ENCODE data around the gene SCGB1A1. TPM values are rescaled to one million over a fixed set of nuclear protein-coding genes. Genes with fewer than 3 reads are reported as not detected.

The SCGB1A1 gene
- total and polyA plus RNA-seq, 11 donors: not detected

DNA sequence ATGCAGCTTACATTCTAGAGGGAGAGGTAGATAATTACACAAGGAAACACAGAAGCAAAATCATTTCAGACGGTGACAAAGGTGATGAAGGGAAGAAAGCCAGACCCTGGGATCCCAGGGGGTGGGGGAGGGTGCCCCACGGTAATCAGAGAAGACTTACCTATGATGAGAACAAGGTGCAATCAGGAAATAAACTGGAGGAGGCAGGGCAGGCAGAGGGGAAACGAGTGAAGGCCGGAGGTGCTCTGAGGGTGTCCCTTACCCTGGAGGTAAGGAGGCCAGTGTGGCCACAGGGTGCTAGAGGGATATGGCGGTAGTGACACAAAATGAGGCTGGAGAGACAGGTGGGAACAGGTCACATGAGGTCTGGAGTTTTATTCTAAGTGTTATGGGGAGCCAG, 13.9 kb upstream of the SCGB1A1 start:
- peaks cover 0 to 39% (median 30%) of the 10 kb centered on the region in 12 donors for H3K4me1 ChIP-seq
- H3K27me3 ChIP-seq: no peaks in the 10 kb centered on the region
- no peak overlapping the region for H3K4me3 ChIP-seq
- DNase-seq (no peak), ATAC-seq (no peak)
- TF ChIP-seq POLR2A (IDR thresholded peaks at IDR 0.05): no peak
- TF ChIP-seq, protein P1, sequence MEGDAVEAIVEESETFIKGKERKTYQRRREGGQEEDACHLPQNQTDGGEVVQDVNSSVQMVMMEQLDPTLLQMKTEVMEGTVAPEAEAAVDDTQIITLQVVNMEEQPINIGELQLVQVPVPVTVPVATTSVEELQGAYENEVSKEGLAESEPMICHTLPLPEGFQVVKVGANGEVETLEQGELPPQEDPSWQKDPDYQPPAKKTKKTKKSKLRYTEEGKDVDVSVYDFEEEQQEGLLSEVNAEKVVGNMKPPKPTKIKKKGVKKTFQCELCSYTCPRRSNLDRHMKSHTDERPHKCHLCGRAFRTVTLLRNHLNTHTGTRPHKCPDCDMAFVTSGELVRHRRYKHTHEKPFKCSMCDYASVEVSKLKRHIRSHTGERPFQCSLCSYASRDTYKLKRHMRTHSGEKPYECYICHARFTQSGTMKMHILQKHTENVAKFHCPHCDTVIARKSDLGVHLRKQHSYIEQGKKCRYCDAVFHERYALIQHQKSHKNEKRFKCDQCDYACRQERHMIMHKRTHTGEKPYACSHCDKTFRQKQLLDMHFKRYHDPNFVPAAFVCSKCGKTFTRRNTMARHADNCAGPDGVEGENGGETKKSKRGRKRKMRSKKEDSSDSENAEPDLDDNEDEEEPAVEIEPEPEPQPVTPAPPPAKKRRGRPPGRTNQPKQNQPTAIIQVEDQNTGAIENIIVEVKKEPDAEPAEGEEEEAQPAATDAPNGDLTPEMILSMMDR (IDR thresholded peaks at IDR 0.05): no peak
- H3K36me3 ChIP-seq: no peaks in the 10 kb centered on the region
- 75 to 88% (median 83%) methylated on average over 5 of the region's 5 CpGs for WGBS, 4 donors
- no peak overlapping the region for H3K27ac ChIP-seq
- no peaks in the 10 kb centered on the region for H3K9me3 ChIP-seq
- intact Hi-C loops (cut with DNase I): no loop called here

DNA sequence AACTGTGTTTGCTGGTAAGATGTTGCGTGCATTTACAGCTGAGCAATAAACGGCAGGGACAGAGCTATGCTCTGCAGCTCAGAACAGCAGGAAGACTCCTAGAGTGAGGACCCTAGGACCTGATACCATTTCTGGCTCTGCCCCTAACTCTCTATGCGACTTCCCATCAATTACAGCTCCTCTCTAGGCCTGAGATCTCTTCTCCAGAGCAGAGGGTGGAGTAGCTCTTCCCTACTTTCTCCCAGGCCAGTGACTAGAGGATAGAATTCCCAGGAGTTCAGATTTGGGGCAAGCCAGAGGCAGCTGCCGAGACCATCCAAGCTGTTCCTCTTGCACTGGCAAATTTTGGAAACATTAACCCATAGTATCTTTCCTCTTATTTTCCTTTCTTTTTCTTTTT, 12.8 kb upstream of the SCGB1A1 start:
- Histone ChIP-seq H3K27ac (no peak overlapping the region), H3K36me3 (no peaks in the 10 kb centered on the region), H3K4me1 (peaks cover 0 to 28% (median 18%) of the 10 kb centered on the region in 12 donors), H3K27me3 (no peaks in the 10 kb centered on the region), H3K9me3 (no peaks in the 10 kb centered on the region), H3K4me3 (no peak overlapping the region)
- intact Hi-C loops (cut with DNase I): no loop called here
- ATAC-seq: no peak
- no peak for DNase-seq
- WGBS, 4 donors: 50 to 68% (median 61%) methylated on average over 4 of the region's 4 CpGs
- TF ChIP-seq, protein P1 (IDR thresholded peaks at IDR 0.05): no peak
- TF ChIP-seq POLR2A (IDR thresholded peaks at IDR 0.05): no peak

DNA sequence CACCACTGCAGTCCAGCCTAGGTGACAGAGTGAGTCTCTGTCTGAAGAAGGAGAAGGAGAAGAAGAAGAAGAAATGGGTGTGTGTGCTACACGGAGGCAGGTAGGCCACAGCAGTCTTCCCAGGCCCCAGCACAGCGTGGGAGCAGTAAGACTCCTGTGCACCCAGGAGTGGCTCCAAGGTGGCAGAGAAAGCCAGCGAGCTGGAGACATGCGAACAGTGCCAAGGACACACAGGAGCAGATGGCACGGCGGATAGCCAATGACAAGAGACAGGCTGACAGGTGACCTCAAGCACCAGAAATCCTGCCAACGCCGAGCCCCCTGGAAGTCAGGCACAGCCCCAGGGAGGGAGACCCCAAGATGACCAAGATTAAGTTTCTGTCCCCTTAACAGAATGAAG, 9.0 kb upstream of the SCGB1A1 start:
- no peak for TF ChIP-seq POLR2A (IDR thresholded peaks at IDR 0.05)
- TF ChIP-seq, protein P1 (IDR thresholded peaks at IDR 0.05): no peak
- no peaks in the 10 kb centered on the region for H3K9me3 ChIP-seq
- H3K4me1 ChIP-seq: peaks cover 0 to 8% (median 0%) of the 10 kb centered on the region in 12 donors
- no peaks in the 10 kb centered on the region for H3K27me3 ChIP-seq
- intact Hi-C loops (cut with DNase I): no loop called here
- ATAC-seq (no peak), DNase-seq (no peak)
- no peak overlapping the region for H3K27ac ChIP-seq
- no peak overlapping the region for H3K4me3 ChIP-seq
- WGBS, 4 donors: 88 to 91% (median 89%) methylated on average over 8 of the region's 8 CpGs
- H3K36me3 ChIP-seq: no peaks in the 10 kb centered on the region

DNA sequence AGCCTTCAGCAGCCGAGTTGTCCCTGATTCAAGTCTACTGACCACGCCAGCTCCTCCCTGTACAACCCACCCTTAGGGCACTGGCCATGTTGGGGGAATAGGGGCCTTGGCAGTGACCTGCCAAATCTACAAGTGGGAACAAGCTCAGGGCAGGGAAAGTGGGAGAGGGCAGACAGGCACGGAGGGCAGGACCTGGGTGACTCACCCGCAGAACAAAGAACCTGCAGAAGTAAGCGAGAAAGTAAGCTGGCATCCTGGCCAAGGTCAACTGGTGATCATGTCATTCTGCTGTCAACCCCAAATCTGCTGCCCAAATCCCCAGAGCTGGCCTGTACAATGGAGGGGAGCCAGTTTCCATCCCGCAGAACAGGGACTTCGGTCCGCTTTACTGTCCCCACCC, 7.9 kb upstream of the SCGB1A1 start:
- ATAC-seq: no peak
- H3K9me3 ChIP-seq: no peaks in the 10 kb centered on the region
- no peak for TF ChIP-seq POLR2A (IDR thresholded peaks at IDR 0.05)
- TF ChIP-seq, protein P1 (IDR thresholded peaks at IDR 0.05): no peak
- H3K4me1 ChIP-seq: peaks cover 0 to 3% (median 0%) of the 10 kb centered on the region in 12 donors
- H3K27me3 ChIP-seq: no peaks in the 10 kb centered on the region
- intact Hi-C loops (cut with DNase I): no loop called here
- no peak for DNase-seq
- no peaks in the 10 kb centered on the region for H3K36me3 ChIP-seq
- 85 to 95% (median 92%) methylated on average over 8 of the region's 8 CpGs for WGBS, 4 donors
- H3K4me3 ChIP-seq: no peak overlapping the region
- H3K27ac ChIP-seq: no peak overlapping the region
